HG02642 (cell line): Measurements from ENCODE around the gene FEM1C.

Source experiments
- ATAC-seq: cut with Tn5 transposase; IDR thresholded peaks from one replicate; pipeline ENCODE4 v1.9.1; 2021; ENCODE audit warnings: mild to moderate bottlenecking; ENCODE audit not compliant: unreplicated experiment, poor library complexity

Gene FEM1C

GRCh38 chr5:115544436-115545350 lies at the start of gene FEM1C:
FEM1C (minus strand) TSS chr5:115544775; CDS start chr5:115543493, 1,282 bp downstream.
- peak; percentile 97 for ATAC-seq

- no peak for ATAC-seq
Observed at GRCh38 chr5:115589043-115589442, 44.5 kb upstream of the FEM1C start.

- peak; percentile 46 for ATAC-seq
Observed at GRCh38 chr5:115588640-115589039, 44.1 kb upstream of the FEM1C start.

GRCh38 chr5:115586525-115587146 lies 42.1 kb upstream of the FEM1C start:
- no peak for ATAC-seq

GRCh38 chr5:115585265-115585664 lies 40.7 kb upstream of the FEM1C start:
- ATAC-seq: no peak

- ATAC-seq: no peak
Observed at GRCh38 chr5:115584501-115584900, 39.9 kb upstream of the FEM1C start.

GRCh38 chr5:115583474-115583873 lies 38.9 kb upstream of the FEM1C start:
- ATAC-seq: no peak

- no peak for ATAC-seq
Observed at GRCh38 chr5:115580941-115581340, 36.4 kb upstream of the FEM1C start.

- peak; percentile 64 for ATAC-seq
Observed at GRCh38 chr5:115579747-115580173, 35.2 kb upstream of the FEM1C start.

- no peak for ATAC-seq
Observed at GRCh38 chr5:115579216-115579615, 34.6 kb upstream of the FEM1C start.

GRCh38 chr5:115578657-115579056 lies 34.1 kb upstream of the FEM1C start:
- ATAC-seq: peak; percentile 41

GRCh38 chr5:115577741-115578140 lies 33.2 kb upstream of the FEM1C start:
- ATAC-seq: peak; percentile 40

- ATAC-seq: no peak
Observed at GRCh38 chr5:115577329-115577728, 32.8 kb upstream of the FEM1C start.

- peak; percentile 42 for ATAC-seq
Observed at GRCh38 chr5:115575167-115576070, 30.8 kb upstream of the FEM1C start.

- no peak for ATAC-seq
Observed at GRCh38 chr5:115573133-115573532, 28.6 kb upstream of the FEM1C start.

GRCh38 chr5:115571441-115571878 lies 26.9 kb upstream of the FEM1C start:
- ATAC-seq: no peak

GRCh38 chr5:115568668-115569067 lies 24.1 kb upstream of the FEM1C start:
- ATAC-seq: no peak

GRCh38 chr5:115565233-115565632 lies 20.7 kb upstream of the FEM1C start:
- no peak for ATAC-seq

GRCh38 chr5:115561176-115561575 lies 16.6 kb upstream of the FEM1C start:
- no peak for ATAC-seq

- no peak for ATAC-seq
Observed at GRCh38 chr5:115559524-115559923, 14.9 kb upstream of the FEM1C start.
